Left lung (tissue), 10 donors: Measurements from ENCODE around the gene MDM2. TPM values are rescaled to one million over a fixed set of nuclear protein-coding genes. Genes with fewer than 3 reads are reported as not detected.

Experiments used
- ATAC-seq: fragments of 200-7000 bp; cut with Tn5 transposase; one replicate; pipeline ENCODE4 v1.9.1; 2020; ENCODE audit warnings: moderate library complexity
- DNase-seq, 4 donors: peaks; one replicate each; pipeline ENCODE4 v3.0.0-alpha.2; 2013 to 2020
- H3K27ac ChIP-seq, 2 donors: fragments of 200-600 bp; sonication (generic) in 1 of 2; one replicate each; pipeline versions ENCODE4 v1.5.0 to v1.8.0; 2020 to 2021
- H3K27me3 ChIP-seq, 2 donors: fragments of 200-600 bp; sonication (generic) in 1 of 2; one replicate each; pipeline versions ENCODE4 v1.5.0 to v1.8.0; 2020 to 2021
- H3K36me3 ChIP-seq, 2 donors: fragments of 200-600 bp; sonication (generic) in 1 of 2; one replicate each; pipeline versions ENCODE4 v1.5.0 to v1.8.0; 2020 to 2021
- H3K4me1 ChIP-seq, 2 donors: fragments of 200-600 bp; one replicate each; pipeline ENCODE4 v1.8.0; 2021
- H3K4me3 ChIP-seq, 2 donors: fragments of 200-600 bp; sonication (generic) in 1 of 2; one replicate each; pipeline versions ENCODE4 v1.5.0 to v1.8.0; 2020 to 2021; ENCODE audit warnings: mild to moderate bottlenecking in 1 of 2
- H3K9me3 ChIP-seq, 2 donors: fragments of 200-600 bp; sonication (generic) in 1 of 2; one replicate each; pipeline versions ENCODE4 v1.5.0 to v1.8.0; 2020 to 2021
- intact Hi-C, 2 donors: fragments of 100-400 bp; cut with DNase I; formaldehyde crosslinking; loops; one replicate each; pipeline versions ENCODE4 v1.11.2 to v1.14.2; 2022
- polyA plus RNA-seq, 6 donors: library from polyadenylated mRNA; unstranded; fragments of 120-200 nt; gene quantifications; one replicate each; pipeline ENCODE4 v1.2.1, GENCODE V29; 2013; ENCODE audit not compliant: insufficient read length in 6 of 6
- total RNA-seq, 2 donors: library from RNA; stranded (reverse); fragmentation: NEBNext Ultra II Directional; extraction: Animal tissue kit (Norgen Biotek cat#: 25700); gene quantifications; one replicate each; pipeline ENCODE4 v1.2.1, GENCODE V29; 2021
- TF ChIP-seq, protein P1 (sequence below), 2 donors: fragments of 200-600 bp; sonication (generic) in 1 of 2; IDR thresholded peaks; one replicate each; pipeline versions ENCODE4 v1.5.0 to v1.8.0; 2021; ENCODE audit warnings: antibody characterized with exemption in 2 of 2
- donor health status: DM: no; HTN: yes; CAD: no.
- donor health status: DM: no; HTN: no; CAD: no.

Gene MDM2
- total and polyA plus RNA-seq, 8 donors = 89.3 to 174 (median 120) TPM

GRCh38 chr12:68870011-68870410 is 62.0 kb downstream of the MDM2 start:
- H3K27me3 ChIP-seq = no peaks in the 10 kb centered on the region
- H3K4me1 ChIP-seq = no peaks in the 10 kb centered on the region
- TF ChIP-seq, protein P1, sequence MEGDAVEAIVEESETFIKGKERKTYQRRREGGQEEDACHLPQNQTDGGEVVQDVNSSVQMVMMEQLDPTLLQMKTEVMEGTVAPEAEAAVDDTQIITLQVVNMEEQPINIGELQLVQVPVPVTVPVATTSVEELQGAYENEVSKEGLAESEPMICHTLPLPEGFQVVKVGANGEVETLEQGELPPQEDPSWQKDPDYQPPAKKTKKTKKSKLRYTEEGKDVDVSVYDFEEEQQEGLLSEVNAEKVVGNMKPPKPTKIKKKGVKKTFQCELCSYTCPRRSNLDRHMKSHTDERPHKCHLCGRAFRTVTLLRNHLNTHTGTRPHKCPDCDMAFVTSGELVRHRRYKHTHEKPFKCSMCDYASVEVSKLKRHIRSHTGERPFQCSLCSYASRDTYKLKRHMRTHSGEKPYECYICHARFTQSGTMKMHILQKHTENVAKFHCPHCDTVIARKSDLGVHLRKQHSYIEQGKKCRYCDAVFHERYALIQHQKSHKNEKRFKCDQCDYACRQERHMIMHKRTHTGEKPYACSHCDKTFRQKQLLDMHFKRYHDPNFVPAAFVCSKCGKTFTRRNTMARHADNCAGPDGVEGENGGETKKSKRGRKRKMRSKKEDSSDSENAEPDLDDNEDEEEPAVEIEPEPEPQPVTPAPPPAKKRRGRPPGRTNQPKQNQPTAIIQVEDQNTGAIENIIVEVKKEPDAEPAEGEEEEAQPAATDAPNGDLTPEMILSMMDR (IDR thresholded peaks at IDR 0.05) = no peak
- no peak for DNase-seq
- no peak overlapping the region for H3K4me3 ChIP-seq
- H3K36me3 ChIP-seq = peaks cover 4 to 63% of the 10 kb centered on the region in 2 donors
- intact Hi-C loops = no loop called here
- ATAC-seq = no peak
- no peak overlapping the region for H3K27ac ChIP-seq
- no peaks in the 10 kb centered on the region for H3K9me3 ChIP-seq

- no peak overlapping the region for H3K4me3 ChIP-seq
- ATAC-seq = no peak
- H3K27me3 ChIP-seq = no peaks in the 10 kb centered on the region
- intact Hi-C loops = no loop called here
- no peak overlapping the region for H3K27ac ChIP-seq
- peaks cover 4 to 63% of the 10 kb centered on the region in 2 donors for H3K36me3 ChIP-seq
- H3K4me1 ChIP-seq = no peaks in the 10 kb centered on the region
- H3K9me3 ChIP-seq = no peaks in the 10 kb centered on the region
- TF ChIP-seq, protein P1 (IDR thresholded peaks at IDR 0.05) = no peak
- DNase-seq = no peak
Observed at GRCh38 chr12:68870443-68870842, 62.5 kb downstream of the MDM2 start.

- H3K4me3 ChIP-seq = no peak overlapping the region
- no peaks in the 10 kb centered on the region for H3K9me3 ChIP-seq
- TF ChIP-seq, protein P1 (IDR thresholded peaks at IDR 0.05) = no peak
- no peak for ATAC-seq
- H3K36me3 ChIP-seq = peaks cover 4 to 54% of the 10 kb centered on the region in 2 donors
- no peak for DNase-seq
- H3K27ac ChIP-seq = no peak overlapping the region
- no peaks in the 10 kb centered on the region for H3K4me1 ChIP-seq
- intact Hi-C loops = no loop called here
- no peaks in the 10 kb centered on the region for H3K27me3 ChIP-seq
Observed at GRCh38 chr12:68871396-68871795, 63.4 kb downstream of the MDM2 start.

DNA sequence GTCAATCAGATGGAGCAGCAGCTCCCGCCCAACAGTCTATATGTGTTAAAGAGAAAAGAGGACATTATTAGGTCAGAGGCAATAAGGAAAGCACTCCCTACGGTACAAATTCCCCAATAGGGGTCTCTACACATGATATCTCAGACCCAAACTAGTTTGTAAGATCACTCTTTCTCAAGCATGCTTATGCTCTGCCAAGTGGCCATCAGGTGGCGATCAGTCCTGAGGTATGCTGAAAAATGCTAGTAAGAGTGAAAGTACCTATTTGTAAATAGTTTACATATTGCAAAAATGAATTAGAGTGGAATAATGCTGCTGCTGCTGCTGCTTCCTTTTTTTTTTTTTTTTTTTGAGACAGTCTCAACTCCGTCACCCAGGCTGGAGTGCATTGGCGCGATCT is 63.9 kb downstream of the MDM2 start:
- DNase-seq (no peak), ATAC-seq (peak; percentile 14)
- H3K27ac ChIP-seq = no peak overlapping the region
- H3K9me3 ChIP-seq = no peaks in the 10 kb centered on the region
- TF ChIP-seq, protein P1 (IDR thresholded peaks at IDR 0.05) = no peak
- peaks cover 4 to 49% of the 10 kb centered on the region in 2 donors for H3K36me3 ChIP-seq
- intact Hi-C loops = no loop called here
- no peak overlapping the region for H3K4me3 ChIP-seq
- no peaks in the 10 kb centered on the region for H3K4me1 ChIP-seq
- H3K27me3 ChIP-seq = no peaks in the 10 kb centered on the region

DNA sequence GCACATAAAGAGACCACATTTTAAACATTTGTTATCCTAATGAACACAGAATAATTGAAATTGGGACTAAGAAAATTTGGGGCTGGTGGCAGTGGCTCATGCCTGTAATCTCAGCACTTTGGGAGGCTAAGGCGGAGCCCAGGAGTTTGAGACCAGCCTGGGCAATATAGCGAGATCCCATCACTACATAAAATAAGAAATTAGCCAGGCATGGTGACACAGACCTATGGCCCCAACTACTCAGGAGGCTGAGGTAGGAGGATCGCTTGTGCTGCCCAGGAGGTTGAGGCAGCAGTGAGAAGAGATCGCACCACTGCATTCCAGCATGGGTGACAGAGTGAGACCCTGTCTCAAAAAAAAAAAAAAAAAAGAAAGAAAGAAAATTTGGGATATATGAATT is 65.3 kb downstream of the MDM2 start:
- no peak for ATAC-seq
- Histone ChIP-seq H3K36me3 (peaks cover 4 to 38% of the 10 kb centered on the region in 2 donors), H3K27ac (no peak overlapping the region), H3K9me3 (no peaks in the 10 kb centered on the region), H3K4me1 (no peaks in the 10 kb centered on the region), H3K4me3 (no peak overlapping the region), H3K27me3 (no peaks in the 10 kb centered on the region)
- TF ChIP-seq, protein P1 (IDR thresholded peaks at IDR 0.05) = no peak
- DNase-seq = no peak
- intact Hi-C loops = no loop called here
